HG02852 (cell line): ENCODE data around the gene HES7.
"Not testable (repeated sequence)": the region's sequence is repeated elsewhere in the genome, so short reads cannot be mapped to it uniquely, and the experiment has no call there.

Experiments
- ATAC-seq: cut with Tn5 transposase; IDR thresholded peaks from one replicate; pipeline ENCODE4 v1.9.1; 2021; ENCODE audit warnings: mild to moderate bottlenecking, moderate library complexity; ENCODE audit not compliant: unreplicated experiment

The HES7 gene

GRCh38 chr17:8105957-8106398 is 17.9 kb downstream of the HES7 start:
- ATAC-seq, result no peak

GRCh38 chr17:8104911-8105310 is 19.0 kb downstream of the HES7 start:
- no peak for ATAC-seq

DNA sequence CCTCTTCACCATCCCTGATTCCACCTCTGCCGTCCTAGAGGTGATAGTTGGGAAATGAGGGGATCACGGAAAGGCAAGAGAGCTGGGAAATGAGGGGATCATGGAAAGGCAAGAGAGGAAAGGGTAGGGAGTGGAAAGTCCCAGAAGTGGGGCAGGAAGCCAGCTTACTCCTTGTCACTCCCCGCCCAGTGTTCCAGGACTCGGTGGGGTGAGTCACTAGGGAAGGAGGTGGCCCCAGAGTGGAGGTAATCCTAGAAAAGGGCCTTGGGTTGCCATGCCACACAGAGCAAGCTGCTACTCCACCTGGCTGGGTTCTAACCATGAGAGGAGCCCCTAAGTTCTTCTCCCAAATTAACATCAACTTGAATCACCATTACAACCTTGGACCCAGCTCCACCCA is 20.4 kb downstream of the HES7 start:
- no peak for ATAC-seq

DNA sequence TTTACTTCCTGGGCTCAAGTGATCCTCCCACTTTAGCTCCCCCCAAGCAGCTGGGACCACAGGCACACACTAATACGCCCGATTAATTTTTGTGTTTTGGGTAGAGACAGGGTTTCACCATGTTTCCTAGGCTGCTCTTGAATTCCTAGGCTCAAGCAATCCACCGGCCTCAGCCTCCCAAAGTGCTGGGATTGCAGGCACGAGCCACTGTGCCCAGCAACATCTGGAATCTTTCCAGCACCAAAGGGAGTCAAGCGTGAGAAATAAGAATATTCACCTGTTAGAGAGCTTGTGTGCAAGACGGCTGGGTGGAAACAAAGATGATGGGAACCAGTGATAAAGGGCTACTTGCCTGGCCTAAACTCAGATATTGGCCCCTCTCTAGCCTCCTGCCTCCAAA is 22.2 kb downstream of the HES7 start:
- no peak for ATAC-seq

- no peak for ATAC-seq
Observed at GRCh38 chr17:8100763-8101162, 23.1 kb downstream of the HES7 start.

GRCh38 chr17:8100111-8100510 is 23.8 kb downstream of the HES7 start:
- ATAC-seq, result no peak

DNA sequence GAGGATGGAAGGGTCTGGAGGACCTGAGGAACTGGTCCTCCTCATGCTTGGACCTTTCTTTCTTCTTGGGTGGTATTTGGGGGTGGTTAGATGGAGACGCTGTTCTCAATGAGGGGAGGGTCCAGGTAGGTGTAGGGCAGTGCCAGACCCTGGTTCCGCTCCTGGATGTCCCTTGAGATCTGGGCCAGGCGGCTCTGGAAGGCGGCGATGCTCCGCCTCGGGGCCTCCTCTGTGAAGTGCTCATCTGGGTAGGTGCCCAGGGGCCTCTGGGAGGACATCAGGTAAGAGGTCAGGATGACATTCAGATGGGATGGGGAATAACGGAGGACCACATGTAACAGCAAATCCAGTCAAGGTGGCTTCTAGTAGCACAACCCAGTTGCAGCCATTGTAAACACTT is 27.4 kb downstream of the HES7 start:
- no peak for ATAC-seq

- ATAC-seq, result no peak
Observed at GRCh38 chr17:8095361-8095760, 28.5 kb downstream of the HES7 start.

DNA sequence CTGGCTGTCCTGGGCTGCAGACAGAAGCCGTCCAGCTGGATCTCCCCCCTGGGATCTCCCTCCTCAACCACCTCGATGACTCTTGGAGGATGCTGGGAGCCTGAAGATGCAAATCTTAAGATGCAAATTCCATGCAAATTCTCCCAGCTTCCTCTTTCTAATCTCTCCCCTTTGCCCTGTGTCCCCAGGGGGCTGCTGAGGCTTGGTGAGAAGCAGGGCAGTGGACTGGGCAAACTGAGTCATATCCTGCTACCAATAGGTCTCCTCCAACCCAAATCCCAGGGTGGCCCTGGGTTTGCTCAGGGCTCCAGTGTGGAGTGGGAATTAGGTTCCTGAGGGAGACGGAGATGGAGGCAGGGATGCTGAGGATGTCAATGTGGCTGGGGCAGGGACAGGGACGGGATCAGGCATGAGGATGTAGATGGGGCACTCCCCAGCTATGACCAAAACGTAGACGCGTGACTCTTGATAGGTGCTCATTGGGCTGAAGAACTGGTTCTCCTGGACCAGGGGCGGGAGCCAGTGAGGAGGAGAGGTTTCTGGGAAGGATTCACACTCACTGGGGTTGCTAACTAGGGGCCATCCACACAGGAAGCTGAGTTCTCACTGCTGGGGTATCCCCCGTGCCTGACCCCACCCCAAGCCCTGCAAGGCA is 32.7 kb downstream of the HES7 start:
- no peak for ATAC-seq

DNA sequence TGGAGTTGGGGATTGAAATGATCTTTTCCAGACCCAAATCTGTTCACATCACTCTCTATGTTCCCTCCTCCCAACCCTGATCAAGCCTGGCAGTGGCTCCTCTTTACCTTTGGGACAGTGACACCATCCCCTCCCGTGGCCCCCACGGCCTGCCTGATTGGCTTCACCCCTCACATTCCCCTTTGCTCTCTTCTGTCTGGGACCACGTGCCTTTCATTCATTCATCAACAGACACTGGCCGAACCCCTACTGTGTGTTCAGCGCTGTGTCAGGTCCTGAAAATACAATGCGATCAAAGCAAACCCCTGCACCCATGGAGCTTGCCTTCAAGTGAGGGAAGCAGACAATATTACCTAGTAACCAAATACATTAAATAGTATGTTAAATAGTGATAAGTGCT is 34.2 kb downstream of the HES7 start:
- no peak for ATAC-seq

GRCh38 chr17:8087952-8088230 is 36.0 kb downstream of the HES7 start:
- ATAC-seq, result no peak

GRCh38 chr17:8087075-8087951 is 36.6 kb downstream of the HES7 start, which contains the start of gene ALOX12B:
Gene ALOX12B (minus strand): TSS chr17:8087716. CDS start chr17:8087442, 274 bp downstream.
- no peak for ATAC-seq

- no peak for ATAC-seq
Observed at GRCh38 chr17:8084250-8084649, 39.7 kb downstream of the HES7 start.

GRCh38 chr17:8082292-8082691 is 41.6 kb downstream of the HES7 start:
- ATAC-seq, result no peak

DNA sequence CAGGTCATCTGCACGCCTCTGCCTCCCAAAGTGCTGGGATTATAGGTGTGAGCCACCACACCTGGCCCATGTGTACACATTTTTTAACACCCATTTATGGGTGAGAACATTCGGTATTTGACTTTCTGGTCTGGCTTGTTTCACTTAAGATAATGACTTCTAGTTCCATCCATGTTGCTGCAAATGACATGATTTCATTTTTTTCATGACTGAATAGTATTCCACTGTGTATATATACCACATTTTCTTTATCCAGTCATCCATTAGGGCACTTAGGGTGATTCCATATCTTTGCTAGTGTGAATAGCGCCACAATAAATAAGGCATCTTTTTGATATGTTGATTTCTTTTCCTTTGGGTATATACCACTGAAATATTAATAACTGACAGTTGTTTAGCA is 42.0 kb downstream of the HES7 start:
- ATAC-seq, result no peak

DNA sequence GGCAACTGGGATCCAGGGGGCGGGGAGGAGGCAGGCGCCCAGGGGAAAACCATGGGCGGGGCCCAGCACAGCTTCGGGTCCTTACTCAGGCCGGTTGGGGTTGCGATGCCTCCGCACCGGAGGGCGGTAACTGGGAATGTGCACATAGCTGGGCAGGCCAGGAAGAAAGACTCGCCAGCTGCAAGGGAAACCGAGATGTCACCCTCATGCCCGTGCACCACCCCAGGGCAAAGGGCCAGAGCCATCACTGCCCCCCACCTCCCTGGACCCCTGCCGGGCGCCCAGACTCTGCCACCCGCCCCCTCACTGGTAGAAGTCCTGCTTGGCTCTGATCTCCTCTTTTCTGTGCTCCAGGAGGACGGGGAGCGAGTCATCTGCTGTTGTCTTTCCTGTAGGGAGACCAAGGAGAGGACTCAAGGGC is 43.1 kb downstream of the HES7 start:
- no peak for ATAC-seq

DNA sequence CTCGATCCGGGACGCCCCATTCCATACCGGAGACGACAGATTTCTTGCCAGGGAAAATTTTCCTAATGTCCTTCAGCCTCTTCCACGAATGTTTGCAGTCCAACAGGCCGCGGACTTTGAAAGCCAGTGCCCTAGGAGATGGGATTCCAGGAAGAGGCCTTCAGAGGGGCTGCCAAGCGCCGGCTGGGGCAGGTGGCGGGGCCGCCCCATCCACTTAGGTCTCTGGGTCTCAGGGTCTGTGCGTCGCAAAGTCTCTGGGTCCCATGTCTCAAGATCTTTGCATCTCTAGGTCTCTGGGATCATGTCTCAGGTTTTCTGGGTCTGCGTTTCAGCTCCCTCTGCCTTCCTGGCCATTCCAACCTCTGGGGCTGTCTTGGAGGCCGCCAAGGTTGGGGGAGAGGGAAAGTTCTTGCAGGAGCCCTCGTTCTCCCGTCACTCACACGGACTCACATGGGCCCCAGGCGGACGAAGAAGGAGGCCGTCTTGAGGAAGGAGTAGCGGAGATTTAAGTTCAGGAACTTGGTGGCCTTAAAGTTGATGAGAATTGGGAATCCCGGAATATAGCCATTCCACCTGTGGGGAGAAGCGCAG is 43.6 kb downstream of the HES7 start:
- no peak for ATAC-seq

- ATAC-seq, result no peak
Observed at GRCh38 chr17:8079291-8080207, 44.4 kb downstream of the HES7 start.

DNA sequence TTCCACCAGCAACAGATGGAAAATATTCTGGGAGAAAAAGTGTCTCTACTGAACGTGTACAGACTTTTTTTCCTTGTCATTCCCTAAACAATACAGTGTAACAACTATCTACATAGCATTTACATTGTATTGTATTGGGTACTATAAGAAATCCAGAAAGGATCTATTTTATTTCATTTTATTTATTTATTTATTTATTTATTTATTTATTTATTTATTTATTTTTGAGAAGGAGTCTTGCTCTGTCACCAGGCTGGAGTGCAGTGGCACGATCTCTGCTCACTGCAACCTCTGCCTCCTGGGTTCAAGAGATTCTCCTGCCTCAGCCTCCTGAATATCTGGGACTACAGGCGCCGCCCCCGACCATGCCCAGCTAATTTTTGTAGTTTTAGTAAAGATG is 46.0 kb downstream of the HES7 start:
- ATAC-seq, result not testable (repeated sequence)

- no peak for ATAC-seq
Observed at GRCh38 chr17:8076502-8077266, 47.2 kb downstream of the HES7 start.
